Glutamatergic neuron (in vitro differentiated cells): ENCODE measurements around the gene LRRC52. TPM values are rescaled to one million over a fixed set of nuclear protein-coding genes. Genes with fewer than 3 reads are reported as not detected.

ENCODE experiments used
- DNase-seq: peaks from one replicate; pipeline ENCODE4 v3.0.0; 2022
- H3K27ac Mint-ChIP-seq: one replicate; pipeline ENCODE4 v1.8.0; 2020; ENCODE audit warnings: mild to moderate bottlenecking, mixed read lengths, inconsistent platforms; ENCODE audit not compliant: unreplicated experiment
- H3K27me3 Mint-ChIP-seq: one replicate; pipeline ENCODE4 v1.8.0; 2020; ENCODE audit warnings: mild to moderate bottlenecking, moderate library complexity, mixed read lengths, inconsistent platforms; ENCODE audit not compliant: unreplicated experiment
- H3K36me3 Mint-ChIP-seq: one replicate; pipeline ENCODE4 v1.8.0; 2020; ENCODE audit warnings: mild to moderate bottlenecking, mixed read lengths, inconsistent platforms; ENCODE audit not compliant: unreplicated experiment
- H3K4me1 Mint-ChIP-seq: one replicate; pipeline ENCODE4 v1.8.0; 2020; ENCODE audit warnings: mild to moderate bottlenecking, low read depth, mixed read lengths, inconsistent platforms; ENCODE audit not compliant: unreplicated experiment
- H3K4me3 Mint-ChIP-seq: one replicate; pipeline ENCODE4 v1.8.0; 2020; ENCODE audit warnings: mild to moderate bottlenecking, mixed read lengths, inconsistent platforms; ENCODE audit not compliant: unreplicated experiment
- H3K9me3 Mint-ChIP-seq: one replicate; pipeline ENCODE4 v1.8.0; 2020; ENCODE audit warnings: mild to moderate bottlenecking, moderate library complexity, mixed read lengths, inconsistent platforms; ENCODE audit not compliant: unreplicated experiment
- CTCF ChIP-seq: fragments of 200-600 bp; sonication (generic); IDR thresholded peaks from one replicate; pipeline ENCODE4 v1.5.0; 2021; ENCODE audit not compliant: partially characterized antibody, unreplicated experiment
- total RNA-seq: library from RNA; stranded (reverse); fragmentation: NEBNext Ultra II Directional; extraction: Animal tissue kit (Norgen Biotek cat#: 25700); gene quantifications from one replicate; pipeline ENCODE4 v1.2.1, GENCODE V29; 2021; ENCODE audit not compliant: unreplicated experiment

The LRRC52 gene
- total RNA-seq, 1 donor from 2014 or later: not detected

- peaks cover 23% of the 10 kb centered on the region for H3K4me1 Mint-ChIP-seq
- TF ChIP-seq CTCF: no peak
- no peaks in the 10 kb centered on the region for H3K36me3 Mint-ChIP-seq
- no peak overlapping the region for H3K27ac Mint-ChIP-seq
- DNase-seq: no peak
- no peaks in the 10 kb centered on the region for H3K9me3 Mint-ChIP-seq
- H3K4me3 Mint-ChIP-seq: no peak overlapping the region
- H3K27me3 Mint-ChIP-seq: peaks cover 6% of the 10 kb centered on the region
Measured at GRCh38 chr1:165537356-165538109, 6.3 kb upstream of the LRRC52 start.

- no peak for TF ChIP-seq CTCF
- DNase-seq: no peak
- Mint-ChIP-seq H3K4me3 (no peak overlapping the region), H3K4me1 (peaks cover 23% of the 10 kb centered on the region), H3K27me3 (peaks cover 6% of the 10 kb centered on the region), H3K27ac (no peak overlapping the region), H3K36me3 (no peaks in the 10 kb centered on the region), H3K9me3 (no peaks in the 10 kb centered on the region)
Measured at GRCh38 chr1:165539306-165539705, 4.5 kb upstream of the LRRC52 start.

DNA sequence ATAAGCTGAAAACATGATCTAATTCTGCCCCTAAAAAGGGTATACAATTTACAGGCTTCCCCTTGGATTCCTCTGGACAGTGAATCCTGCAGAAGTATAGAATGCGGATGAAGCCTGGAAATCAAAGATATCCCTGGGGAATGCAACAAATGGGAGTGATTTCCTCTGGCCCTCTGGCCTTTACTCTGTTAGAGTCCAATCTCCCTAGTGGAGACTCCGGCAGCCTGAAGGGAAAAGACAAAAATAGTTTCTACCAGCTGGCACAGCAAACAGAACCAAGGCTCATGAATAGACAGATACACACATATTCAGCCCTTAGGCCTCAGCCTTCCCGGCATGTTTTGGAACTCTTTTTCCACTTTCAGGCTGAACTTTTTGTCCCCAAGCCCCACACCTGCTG lies 3.9 kb upstream of the LRRC52 start:
- H3K9me3 Mint-ChIP-seq: no peaks in the 10 kb centered on the region

GRCh38 chr1:165542015-165542631 lies 1.7 kb upstream of the LRRC52 start:
- TF ChIP-seq CTCF: no peak
- peaks cover 3% of the 10 kb centered on the region for H3K9me3 Mint-ChIP-seq
- H3K27me3 Mint-ChIP-seq: peaks cover 4% of the 10 kb centered on the region
- no peaks in the 10 kb centered on the region for H3K36me3 Mint-ChIP-seq
- H3K27ac Mint-ChIP-seq: no peak overlapping the region
- H3K4me1 Mint-ChIP-seq: peaks cover 23% of the 10 kb centered on the region
- no peak for DNase-seq
- H3K4me3 Mint-ChIP-seq: no peak overlapping the region

More for the DNA sequence above, 3.9 kb upstream of the LRRC52 start:
- Mint-ChIP-seq H3K27me3 (peaks cover 8% of the 10 kb centered on the region), H3K36me3 (no peaks in the 10 kb centered on the region), H3K4me1 (peaks cover 23% of the 10 kb centered on the region), H3K27ac (no peak overlapping the region), H3K4me3 (no peak overlapping the region)
- no peak for DNase-seq
- no peak for TF ChIP-seq CTCF

GRCh38 chr1:165542647-165543046 lies 1.2 kb upstream of the LRRC52 start:
- TF ChIP-seq CTCF: no peak
- Mint-ChIP-seq H3K27me3 (peaks cover 4% of the 10 kb centered on the region), H3K4me3 (no peak overlapping the region), H3K9me3 (peaks cover 3% of the 10 kb centered on the region), H3K4me1 (peaks cover 21% of the 10 kb centered on the region), H3K36me3 (no peaks in the 10 kb centered on the region), H3K27ac (no peak overlapping the region)
- no peak for DNase-seq
